ENCODE data around the gene HAND2. TPM values are rescaled to one million over a fixed set of nuclear protein-coding genes. Genes with fewer than 3 reads are reported as not detected.

HAND2 gene
- total and polyA plus RNA-seq, 4 donors, result 0.20 to 0.21 TPM; not detected in 2

DNA sequence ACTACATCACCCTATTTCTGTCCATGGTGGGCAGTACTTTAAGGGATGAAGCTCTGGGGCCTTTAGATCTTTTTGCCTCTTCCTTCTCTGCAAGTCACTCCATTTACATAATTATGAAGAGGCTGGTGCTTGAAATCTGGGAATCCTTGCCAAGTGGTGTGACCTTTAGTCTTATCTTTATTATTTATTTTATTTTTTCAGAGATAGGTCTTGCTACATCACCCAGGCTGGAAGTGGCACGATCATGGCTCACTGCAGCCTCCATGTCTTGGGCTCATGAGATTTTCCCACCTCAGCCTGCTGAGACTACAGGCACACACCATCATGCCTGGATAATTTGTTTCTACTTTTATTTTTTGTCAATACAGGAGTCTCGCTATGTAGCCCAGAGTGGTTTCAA lies 34.4 kb upstream of the HAND2 start:
- DNase-seq (ENCODE audit: low read depth in 4 of 6, low spot score in 6 of 6), result no peak
- Histone ChIP-seq H3K4me3 (ENCODE audit: low read depth, low read length) (no peak overlapping the region), H3K36me3 (ENCODE audit: control insufficient read depth, insufficient read depth, low read length) (no peaks in the 10 kb centered on the region), H3K9me3 (ENCODE audit: control insufficient read depth, insufficient read depth, low read length) (no peaks in the 10 kb centered on the region), H3K4me1 (ENCODE audit: control insufficient read depth, insufficient read depth, low read length) (no peaks in the 10 kb centered on the region), H3K27me3 (ENCODE audit: control insufficient read depth, insufficient read depth, low read length) (peaks cover 2% of the 10 kb centered on the region), H3K27ac (ENCODE audit: low read depth, low read length) (no peak overlapping the region)
- WGBS (ENCODE audit: insufficient coverage), result no CpG with 5 or more reads among the region's 2 CpGs

DNA sequence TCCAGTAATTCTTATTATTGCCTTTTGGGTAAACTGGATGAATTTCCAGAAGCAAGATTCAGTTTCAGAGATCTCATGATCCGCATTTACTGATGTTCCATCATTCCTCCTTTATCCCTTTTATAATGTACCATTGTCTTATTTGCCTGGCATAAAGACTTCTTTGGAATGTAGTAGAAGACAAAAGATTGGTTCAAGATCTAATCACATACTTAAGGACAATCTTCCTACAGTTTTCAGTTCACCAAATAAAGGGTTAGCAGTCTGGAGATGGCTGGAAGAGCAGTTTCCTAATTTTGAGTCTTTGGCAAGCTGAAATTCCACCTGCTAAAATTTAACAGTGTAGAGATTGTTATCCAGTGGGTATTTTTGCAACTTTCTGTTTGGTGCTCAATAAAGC lies 30.9 kb upstream of the HAND2 start:
- no peaks in the 10 kb centered on the region for H3K9me3 ChIP-seq (ENCODE audit: control insufficient read depth, insufficient read depth, low read length)
- no peaks in the 10 kb centered on the region for H3K4me1 ChIP-seq (ENCODE audit: control insufficient read depth, insufficient read depth, low read length)
- H3K4me3 ChIP-seq (ENCODE audit: low read depth, low read length), result no peak overlapping the region
- no peak for DNase-seq (ENCODE audit: low read depth in 4 of 6, low spot score in 6 of 6)
- no CpG with 5 or more reads among the region's 1 CpG for WGBS (ENCODE audit: insufficient coverage)
- H3K27ac ChIP-seq (ENCODE audit: low read depth, low read length), result no peak overlapping the region
- no peaks in the 10 kb centered on the region for H3K36me3 ChIP-seq (ENCODE audit: control insufficient read depth, insufficient read depth, low read length)
- peaks cover 2% of the 10 kb centered on the region for H3K27me3 ChIP-seq (ENCODE audit: control insufficient read depth, insufficient read depth, low read length)

DNA sequence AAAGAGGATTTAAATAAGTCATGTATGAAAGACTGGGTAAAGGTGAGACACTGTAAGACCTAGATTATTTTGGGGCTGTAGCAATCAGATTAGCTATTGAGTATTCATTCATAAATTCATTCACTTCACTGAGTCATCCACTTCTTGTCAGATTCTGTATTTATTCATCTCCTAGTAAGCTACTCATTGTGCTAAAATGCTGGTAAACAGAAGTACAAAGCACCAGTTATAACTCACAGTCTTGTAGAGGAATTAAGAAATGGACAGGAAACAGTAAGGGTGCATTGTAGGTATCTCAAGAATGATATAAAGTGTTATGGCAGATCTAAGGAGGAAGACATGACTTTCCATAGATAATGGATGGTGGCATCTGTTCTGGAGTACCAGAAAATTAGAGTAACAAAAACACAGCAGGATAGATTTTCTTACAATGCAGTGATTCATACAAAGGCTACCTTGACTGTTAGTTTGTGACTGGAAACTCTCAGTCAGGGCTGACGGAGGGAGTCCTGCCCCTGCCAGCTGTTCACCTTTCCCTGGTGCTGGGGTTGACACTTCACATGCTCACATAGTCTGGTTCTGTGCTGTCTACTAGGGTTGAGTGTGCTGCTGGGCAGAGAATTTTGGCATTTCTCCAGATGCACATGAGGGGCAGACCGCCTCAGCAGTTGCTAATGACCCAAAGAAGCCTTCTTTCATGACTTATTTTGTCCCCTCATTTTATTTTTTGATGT lies 26.5 kb upstream of the HAND2 start:
- WGBS (ENCODE audit: insufficient coverage), result 25% methylated on average over 1 of the region's 2 CpGs
- Histone ChIP-seq H3K27ac (ENCODE audit: low read depth, low read length) (no peak overlapping the region), H3K9me3 (ENCODE audit: control insufficient read depth, insufficient read depth, low read length) (no peaks in the 10 kb centered on the region), H3K4me3 (ENCODE audit: low read depth, low read length) (no peak overlapping the region), H3K27me3 (ENCODE audit: control insufficient read depth, insufficient read depth, low read length) (peaks cover 2% of the 10 kb centered on the region), H3K4me1 (ENCODE audit: control insufficient read depth, insufficient read depth, low read length) (no peaks in the 10 kb centered on the region), H3K36me3 (ENCODE audit: control insufficient read depth, insufficient read depth, low read length) (no peaks in the 10 kb centered on the region)
- DNase-seq (ENCODE audit: low read depth in 4 of 6, low spot score in 6 of 6), result no peak

DNA sequence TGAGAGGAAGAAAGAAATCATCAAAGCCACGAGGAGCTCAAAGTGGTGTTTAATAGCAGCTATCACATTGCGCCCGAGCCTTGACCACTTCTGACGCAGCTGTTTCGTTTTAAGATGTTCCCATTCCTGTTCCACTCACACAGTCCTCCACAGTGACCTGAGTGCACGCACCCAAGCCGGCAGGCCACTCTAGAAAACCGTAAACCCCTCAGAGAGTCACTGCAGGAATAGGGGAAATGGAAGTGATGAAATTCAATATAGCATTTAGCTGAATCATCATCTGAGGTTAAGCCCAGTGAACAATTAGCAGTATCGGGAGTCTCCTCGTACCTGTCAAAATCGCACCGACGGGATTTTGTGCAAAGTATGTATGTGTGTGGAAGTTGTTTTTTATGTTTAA lies 17.9 kb upstream of the HAND2 start:
- peaks cover 32% of the 10 kb centered on the region for H3K27me3 ChIP-seq (ENCODE audit: control insufficient read depth, insufficient read depth, low read length)
- no peaks in the 10 kb centered on the region for H3K36me3 ChIP-seq (ENCODE audit: control insufficient read depth, insufficient read depth, low read length)
- H3K27ac ChIP-seq (ENCODE audit: low read depth, low read length), result no peak overlapping the region
- H3K4me1 ChIP-seq (ENCODE audit: control insufficient read depth, insufficient read depth, low read length), result no peaks in the 10 kb centered on the region
- no peaks in the 10 kb centered on the region for H3K9me3 ChIP-seq (ENCODE audit: control insufficient read depth, insufficient read depth, low read length)
- DNase-seq (ENCODE audit: low read depth in 4 of 6, low spot score in 6 of 6), result no peak
- WGBS (ENCODE audit: insufficient coverage), result 83% methylated on average over 5 of the region's 13 CpGs
- H3K4me3 ChIP-seq (ENCODE audit: low read depth, low read length), result no peak overlapping the region

DNA sequence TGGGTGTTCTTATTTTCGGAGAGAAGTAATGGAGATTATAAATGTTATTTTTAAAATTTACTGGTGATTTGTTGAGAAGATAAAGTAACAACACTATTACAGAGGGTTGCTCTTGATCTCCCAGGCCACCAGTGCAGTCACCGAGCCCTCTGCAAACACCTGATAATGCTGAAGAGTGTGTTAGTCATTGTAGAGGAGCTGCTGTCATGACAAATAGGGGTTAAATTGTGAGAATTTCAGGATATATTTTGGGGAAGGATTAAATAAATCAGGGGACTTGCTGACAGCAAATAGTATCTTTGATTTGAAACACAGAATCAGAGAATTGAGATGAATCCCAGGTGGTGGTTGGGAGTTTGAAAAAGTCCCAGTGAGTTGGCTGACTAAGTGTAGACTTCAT lies 16.7 kb upstream of the HAND2 start:
- whole genome bisulfite sequencing (ENCODE audit: insufficient coverage), result no CpG with 5 or more reads among the region's 2 CpGs
- peaks cover 39% of the 10 kb centered on the region for H3K27me3 ChIP-seq (ENCODE audit: control insufficient read depth, insufficient read depth, low read length)

DNA sequence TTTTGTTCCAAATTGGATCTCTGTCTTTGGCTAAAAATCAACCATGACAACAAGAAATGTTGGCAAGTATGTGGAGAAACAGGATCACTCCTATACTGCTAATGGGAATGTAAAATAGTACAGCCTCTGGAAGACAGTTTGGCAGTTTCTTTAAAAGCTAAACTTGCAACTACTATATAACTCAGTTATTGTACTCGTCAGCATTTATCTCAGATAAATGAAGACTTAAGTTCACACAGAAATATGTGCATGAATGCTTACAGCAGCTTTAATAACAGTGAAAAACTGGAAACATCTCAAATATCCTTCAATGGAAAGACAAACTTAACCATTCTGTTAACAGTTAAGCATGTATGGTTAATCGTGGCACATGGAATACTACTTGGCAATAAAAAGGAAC lies 15.4 kb upstream of the HAND2 start:
- Histone ChIP-seq H3K4me1 (ENCODE audit: control insufficient read depth, insufficient read depth, low read length) (no peaks in the 10 kb centered on the region), H3K9me3 (ENCODE audit: control insufficient read depth, insufficient read depth, low read length) (no peaks in the 10 kb centered on the region), H3K4me3 (ENCODE audit: low read depth, low read length) (no peak overlapping the region), H3K27ac (ENCODE audit: low read depth, low read length) (no peak overlapping the region), H3K36me3 (ENCODE audit: control insufficient read depth, insufficient read depth, low read length) (no peaks in the 10 kb centered on the region), H3K27me3 (ENCODE audit: control insufficient read depth, insufficient read depth, low read length) (peaks cover 52% of the 10 kb centered on the region)
- no CpG with 5 or more reads among the region's 2 CpGs for WGBS (ENCODE audit: insufficient coverage)
- no peak for DNase-seq (ENCODE audit: low read depth in 4 of 6, low spot score in 6 of 6)

More for the DNA sequence above, 16.7 kb upstream of the HAND2 start:
- no peak overlapping the region for H3K27ac ChIP-seq (ENCODE audit: low read depth, low read length)
- H3K4me3 ChIP-seq (ENCODE audit: low read depth, low read length), result no peak overlapping the region
- no peak for DNase-seq (ENCODE audit: low read depth in 4 of 6, low spot score in 6 of 6)
- no peaks in the 10 kb centered on the region for H3K9me3 ChIP-seq (ENCODE audit: control insufficient read depth, insufficient read depth, low read length)
- no peaks in the 10 kb centered on the region for H3K36me3 ChIP-seq (ENCODE audit: control insufficient read depth, insufficient read depth, low read length)
- H3K4me1 ChIP-seq (ENCODE audit: control insufficient read depth, insufficient read depth, low read length), result no peaks in the 10 kb centered on the region

DNA sequence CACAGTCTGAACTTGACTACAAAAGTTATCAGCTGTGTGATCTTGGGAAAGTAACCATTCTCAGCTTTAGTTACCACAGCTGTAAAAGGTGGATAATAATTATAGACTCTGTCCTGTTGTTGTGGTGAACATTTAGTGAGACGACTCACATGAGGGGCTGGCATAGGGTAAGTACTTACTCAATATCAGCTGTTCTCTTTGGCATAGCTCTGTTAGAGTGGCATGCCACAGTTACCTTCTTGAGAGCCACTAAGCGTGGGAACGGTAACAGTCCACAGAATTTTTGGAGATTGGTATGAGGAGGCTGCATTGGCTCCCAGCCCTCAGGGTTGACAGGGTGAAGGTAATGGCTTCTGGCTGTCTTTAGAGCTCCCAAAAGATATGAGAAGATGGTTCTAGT lies 13.2 kb upstream of the HAND2 start:
- Histone ChIP-seq H3K4me3 (ENCODE audit: low read depth, low read length) (no peak overlapping the region), H3K9me3 (ENCODE audit: control insufficient read depth, insufficient read depth, low read length) (no peaks in the 10 kb centered on the region), H3K27me3 (ENCODE audit: control insufficient read depth, insufficient read depth, low read length) (peaks cover 67% of the 10 kb centered on the region), H3K36me3 (ENCODE audit: control insufficient read depth, insufficient read depth, low read length) (no peaks in the 10 kb centered on the region), H3K4me1 (ENCODE audit: control insufficient read depth, insufficient read depth, low read length) (peaks cover 9% of the 10 kb centered on the region), H3K27ac (ENCODE audit: low read depth, low read length) (no peak overlapping the region)
- 88% methylated on average over 2 of the region's 3 CpGs for WGBS (ENCODE audit: insufficient coverage)
- DNase-seq (ENCODE audit: low read depth in 4 of 6, low spot score in 6 of 6), result no peak

DNA sequence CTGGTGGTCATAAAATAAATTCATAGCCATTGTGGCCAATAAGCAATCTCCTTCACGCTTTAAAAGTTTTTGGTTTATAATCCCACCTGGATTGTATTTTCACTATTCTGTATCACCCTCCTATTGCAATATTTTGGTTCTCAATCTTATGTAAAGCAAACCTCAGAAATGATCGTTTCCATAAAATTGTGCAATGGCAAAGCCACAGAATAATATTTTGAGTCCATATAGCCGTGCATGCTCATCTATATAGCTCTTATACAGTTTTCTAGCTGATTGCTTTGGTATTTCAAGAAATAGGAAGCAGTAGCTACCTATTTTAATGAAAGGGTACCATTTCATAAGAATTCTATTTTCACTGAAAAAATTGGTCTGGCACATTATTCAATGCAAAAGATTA lies 10.0 kb upstream of the HAND2 start:
- DNase-seq (ENCODE audit: low read depth in 4 of 6, low spot score in 6 of 6), result peak in 1 of 6 donors; percentile 23

DNA sequence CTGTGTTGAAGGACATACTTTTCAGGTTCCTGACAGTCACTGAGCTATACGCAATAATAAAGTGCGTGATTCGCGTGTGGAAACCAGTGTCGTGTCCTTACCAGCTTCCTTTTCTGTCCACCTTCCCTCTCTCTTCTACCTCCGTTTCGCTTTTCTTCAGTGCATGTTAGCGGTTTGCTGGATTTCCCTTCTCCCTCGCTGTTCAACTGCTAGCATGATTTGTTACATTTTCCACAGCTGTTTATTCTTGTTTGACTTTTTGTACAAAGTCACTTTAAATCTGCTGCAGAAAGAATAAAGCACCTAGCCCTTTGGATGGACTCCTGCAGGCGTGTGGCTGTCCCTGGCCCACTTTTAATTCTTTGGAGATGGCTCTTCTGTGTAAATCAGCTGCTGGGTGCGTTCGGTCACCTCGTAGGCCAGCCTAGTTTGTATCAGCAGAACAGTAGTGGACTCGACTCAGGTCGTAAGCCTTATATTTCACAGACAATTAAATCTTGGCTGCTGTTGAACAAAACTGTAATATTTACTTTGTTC lies 8.9 kb upstream of the HAND2 start:
- Histone ChIP-seq H3K4me3 (ENCODE audit: low read depth, low read length) (peak overlapping the region; percentile 22), H3K27ac (ENCODE audit: low read depth, low read length) (no peak overlapping the region), H3K9me3 (ENCODE audit: control insufficient read depth, insufficient read depth, low read length) (no peaks in the 10 kb centered on the region), H3K4me1 (ENCODE audit: control insufficient read depth, insufficient read depth, low read length) (peaks cover 16% of the 10 kb centered on the region), H3K36me3 (ENCODE audit: control insufficient read depth, insufficient read depth, low read length) (no peaks in the 10 kb centered on the region), H3K27me3 (ENCODE audit: control insufficient read depth, insufficient read depth, low read length) (peaks cover 94% of the 10 kb centered on the region)
- peak in 2 of 6 donors; percentile 65 to 66 for DNase-seq (ENCODE audit: low read depth in 4 of 6, low spot score in 6 of 6)
- WGBS (ENCODE audit: insufficient coverage), result 0% methylated on average over 12 of the region's 15 CpGs

More for the DNA sequence above, 10.0 kb upstream of the HAND2 start:
- Histone ChIP-seq H3K4me3 (ENCODE audit: low read depth, low read length) (no peak overlapping the region), H3K4me1 (ENCODE audit: control insufficient read depth, insufficient read depth, low read length) (peaks cover 16% of the 10 kb centered on the region), H3K27ac (ENCODE audit: low read depth, low read length) (no peak overlapping the region), H3K36me3 (ENCODE audit: control insufficient read depth, insufficient read depth, low read length) (no peaks in the 10 kb centered on the region), H3K9me3 (ENCODE audit: control insufficient read depth, insufficient read depth, low read length) (no peaks in the 10 kb centered on the region), H3K27me3 (ENCODE audit: control insufficient read depth, insufficient read depth, low read length) (peaks cover 91% of the 10 kb centered on the region)
- 40% methylated on average over 1 of the region's 3 CpGs for WGBS (ENCODE audit: insufficient coverage)

Data from spinal cord (tissue), 10 donors.